Tibial artery (tissue), 4 donors: ENCODE results near the gene CLIP2.

Experiments used
- DNase-seq, 2 donors: peaks; one replicate each; pipeline ENCODE4 v3.0.0-alpha.2; 2019
- H3K27ac ChIP-seq, 2 donors: fragments of 200-600 bp; sonication (generic) in 1 of 2; 1 replicate in 1 of 2; 2 replicates in 1 of 2; pipeline ENCODE4 v1.5.1; 2018 to 2019; ENCODE audit warnings: mild to moderate bottlenecking in 1 of 2
- H3K27me3 ChIP-seq, 2 donors: fragments of 200-600 bp; sonication (generic) in 1 of 2; one replicate each; pipeline versions ENCODE4 v1.5.1 to v1.6.0; 2016 to 2019
- H3K36me3 ChIP-seq, 3 donors: fragments of 200-600 bp; sonication (generic) in 2 of 3; one replicate each; pipeline ENCODE4 v1.5.1; 2016 to 2019; ENCODE audit warnings: mild to moderate bottlenecking in 2 of 3
- H3K4me1 ChIP-seq, 4 donors: fragments of 200-600 bp; sonication (generic) in 2 of 4; 1 replicate in 3 of 4; 2 replicates in 1 of 4; pipeline ENCODE4 v1.5.1; 2016 to 2019
- H3K4me3 ChIP-seq, 2 donors: fragments of 200-600 bp; sonication (generic) in 1 of 2; 1 replicate in 1 of 2; 2 replicates in 1 of 2; pipeline ENCODE4 v1.5.1; 2018 to 2019; ENCODE audit warnings: mild to moderate bottlenecking in 2 of 2
- H3K9me3 ChIP-seq, 3 donors: fragments of 200-600 bp; sonication (generic) in 1 of 3; one replicate each; pipeline ENCODE4 v1.5.1; 2016 to 2019
- CTCF ChIP-seq, 2 experiments: fragments of 200-600 bp in 1 of 2; fragments of 450-650 bp in 1 of 2; IDR thresholded peaks; one replicate each; pipeline ENCODE4 v1.5.1; 2017 to 2019; ENCODE audit warnings: antibody characterized with exemption in 2 of 2, mild to moderate bottlenecking in 1 of 2, moderate library complexity in 1 of 2
- intact Hi-C: fragments of 100-400 bp; cut with DNase I; formaldehyde crosslinking; loops from one replicate; pipeline ENCODE4 v1.15.0; 2023; ENCODE audit warnings: low total_unique reads

CLIP2 gene

DNA sequence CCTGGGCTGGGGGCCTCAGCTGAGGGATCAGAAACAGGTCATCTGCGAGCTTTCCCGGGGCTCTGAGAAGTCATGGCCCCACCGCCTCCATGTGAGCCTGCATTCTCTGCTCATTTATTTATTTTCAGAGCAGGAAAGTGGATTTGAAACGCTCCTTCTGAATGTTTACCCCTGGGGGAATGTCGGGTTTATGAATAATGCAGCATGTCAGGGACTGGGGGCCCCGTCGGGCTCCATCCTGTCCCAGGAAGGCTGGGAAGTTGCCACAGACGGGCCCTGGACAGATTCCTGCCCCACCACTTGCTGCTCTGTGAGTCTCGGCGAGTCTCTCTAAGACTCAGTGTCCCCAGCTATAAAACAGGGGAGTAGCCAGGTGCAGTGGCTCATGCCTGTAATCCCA lies 152.6 kb downstream of the CLIP2 start:
- no peak overlapping the region for H3K4me3 ChIP-seq
- no peaks in the 10 kb centered on the region for H3K27me3 ChIP-seq
- no peaks in the 10 kb centered on the region for H3K36me3 ChIP-seq
- no peak for DNase-seq
- H3K27ac ChIP-seq: no peak overlapping the region
- intact Hi-C loops: loop anchor here (10.0 kb wide), 1 partner anchor 93 kb away; no protein-coding TSS in a partner anchor
- TF ChIP-seq CTCF (IDR thresholded peaks at IDR 0.05): no peak
- no peaks in the 10 kb centered on the region for H3K4me1 ChIP-seq
- peaks cover 0 to 13% (median 11%) of the 10 kb centered on the region in 3 donors for H3K9me3 ChIP-seq

- Histone ChIP-seq H3K36me3 (no peaks in the 10 kb centered on the region), H3K9me3 (peaks cover 0 to 3% (median 1%) of the 10 kb centered on the region in 3 donors), H3K4me3 (no peak overlapping the region), H3K27me3 (no peaks in the 10 kb centered on the region), H3K4me1 (no peaks in the 10 kb centered on the region), H3K27ac (no peak overlapping the region)
- no peak for DNase-seq
- no peak for TF ChIP-seq CTCF (IDR thresholded peaks at IDR 0.05)
- intact Hi-C loops: loop anchor here (10.0 kb wide), 1 partner anchor 91 kb away; no protein-coding TSS in a partner anchor
These were observed 154.5 kb downstream of the CLIP2 start for GRCh38 chr7:74443543-74444247.

GRCh38 chr7:74449144-74449543 lies 159.9 kb downstream of the CLIP2 start:
- no peak for DNase-seq
- Histone ChIP-seq H3K4me1 (peaks cover 0 to 13% (median 12%) of the 10 kb centered on the region in 4 donors), H3K27ac (no peak overlapping the region), H3K36me3 (no peaks in the 10 kb centered on the region), H3K9me3 (no peaks in the 10 kb centered on the region), H3K27me3 (no peaks in the 10 kb centered on the region), H3K4me3 (no peak overlapping the region)
- no peak for TF ChIP-seq CTCF (IDR thresholded peaks at IDR 0.05)
- intact Hi-C loops: loop anchor here (10.0 kb wide), 1 partner anchor 86 kb away; no protein-coding TSS in a partner anchor

DNA sequence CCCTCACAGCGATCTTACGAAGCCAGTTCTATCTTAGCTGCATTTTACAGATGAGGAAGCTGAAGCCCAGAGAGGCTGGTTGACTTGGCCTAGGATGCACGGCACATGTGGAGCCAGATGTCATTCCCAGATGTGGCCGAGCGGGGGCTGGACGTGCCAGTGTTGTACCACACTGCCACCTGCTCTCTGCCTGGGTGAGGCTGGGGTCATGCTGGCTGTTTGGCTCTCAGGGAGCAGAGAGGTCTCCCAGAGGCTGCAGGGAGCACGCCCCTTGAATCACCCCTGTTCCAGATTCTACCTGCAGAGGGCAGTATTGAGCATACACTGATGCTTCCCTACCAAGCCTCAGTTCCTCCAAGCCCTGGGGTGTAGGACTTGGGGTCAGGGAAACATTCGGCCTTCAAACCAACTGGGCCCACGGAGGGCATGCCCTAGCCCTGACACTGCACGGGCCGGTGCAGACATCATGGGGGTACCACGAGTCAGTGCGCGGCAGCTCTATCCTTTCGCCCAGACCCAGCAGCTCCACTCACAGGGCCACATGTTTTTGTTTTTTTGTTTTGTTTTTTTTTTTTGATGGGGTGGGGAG lies 160.7 kb downstream of the CLIP2 start:
- peak; percentile 82 to 87 for TF ChIP-seq CTCF (IDR thresholded peaks at IDR 0.05)
- H3K9me3 ChIP-seq: no peaks in the 10 kb centered on the region
- H3K4me1 ChIP-seq: peaks cover 0 to 21% (median 16%) of the 10 kb centered on the region in 4 donors
- H3K4me3 ChIP-seq: no peak overlapping the region
- H3K27ac ChIP-seq: no peak overlapping the region
- intact Hi-C loops: loop anchor here (10.0 kb wide), 2 partner anchors 85 to 205 kb away; partner anchors contain the start of gene GTF2I
- no peaks in the 10 kb centered on the region for H3K36me3 ChIP-seq
- DNase-seq: peak in 1 of 2 donors; percentile 51
- H3K27me3 ChIP-seq: no peaks in the 10 kb centered on the region

DNA sequence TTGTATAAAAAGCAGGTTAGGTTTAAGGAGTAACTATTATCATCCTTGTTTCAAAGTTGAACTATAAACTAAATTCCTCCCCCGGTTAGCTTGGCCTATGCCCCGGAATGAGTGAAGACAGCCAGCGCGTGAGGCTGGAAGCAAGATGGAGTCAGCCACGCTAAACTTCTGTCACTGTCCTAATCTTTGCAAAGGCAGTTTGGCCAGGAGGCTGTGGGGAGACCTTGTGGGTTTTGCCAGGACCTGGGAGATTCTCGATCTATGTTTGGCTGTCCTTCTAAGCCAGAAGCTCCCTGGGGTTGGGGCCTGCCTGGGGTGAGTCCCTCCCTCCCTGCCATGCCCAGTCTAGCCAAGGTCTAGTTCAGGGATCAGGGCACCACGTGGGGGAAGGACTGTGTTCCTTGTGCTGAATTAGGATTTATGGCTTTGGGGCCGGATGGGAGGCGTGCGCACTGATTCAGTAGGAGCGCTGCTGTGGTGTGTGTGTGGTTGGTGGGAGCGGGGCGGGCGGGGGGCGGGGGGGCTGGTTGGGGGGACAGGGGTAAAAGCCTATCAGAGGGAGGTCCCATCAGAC lies 163.6 kb downstream of the CLIP2 start:
- no peak for TF ChIP-seq CTCF (IDR thresholded peaks at IDR 0.05)
- intact Hi-C loops: loop anchor here (10.0 kb wide), 1 partner anchor 202 kb away; the partner anchor contains the start of gene GTF2I
- DNase-seq: peak; percentile 74 to 93
- no peaks in the 10 kb centered on the region for H3K27me3 ChIP-seq
- peaks cover 0 to 28% (median 20%) of the 10 kb centered on the region in 4 donors for H3K4me1 ChIP-seq
- H3K27ac ChIP-seq: peak overlapping the region; percentile 90 to 94
- no peaks in the 10 kb centered on the region for H3K9me3 ChIP-seq
- peak overlapping the region; percentile 81 to 87 for H3K4me3 ChIP-seq
- no peaks in the 10 kb centered on the region for H3K36me3 ChIP-seq
